ENCODE measurements around the gene MDFIC2.
"Not testable (repeated sequence)": the region's sequence is repeated elsewhere in the genome, so short reads cannot be mapped to it uniquely, and the experiment has no call there.

MDFIC2 gene

GRCh38 chr3:70312336-70312735, at the start of gene MDFIC2:
Gene MDFIC2, minus strand, starts transcription at chr3:70312638. Its CDS starts 665 bp downstream, at chr3:70311973.
- no peak for DNase-seq

DNA sequence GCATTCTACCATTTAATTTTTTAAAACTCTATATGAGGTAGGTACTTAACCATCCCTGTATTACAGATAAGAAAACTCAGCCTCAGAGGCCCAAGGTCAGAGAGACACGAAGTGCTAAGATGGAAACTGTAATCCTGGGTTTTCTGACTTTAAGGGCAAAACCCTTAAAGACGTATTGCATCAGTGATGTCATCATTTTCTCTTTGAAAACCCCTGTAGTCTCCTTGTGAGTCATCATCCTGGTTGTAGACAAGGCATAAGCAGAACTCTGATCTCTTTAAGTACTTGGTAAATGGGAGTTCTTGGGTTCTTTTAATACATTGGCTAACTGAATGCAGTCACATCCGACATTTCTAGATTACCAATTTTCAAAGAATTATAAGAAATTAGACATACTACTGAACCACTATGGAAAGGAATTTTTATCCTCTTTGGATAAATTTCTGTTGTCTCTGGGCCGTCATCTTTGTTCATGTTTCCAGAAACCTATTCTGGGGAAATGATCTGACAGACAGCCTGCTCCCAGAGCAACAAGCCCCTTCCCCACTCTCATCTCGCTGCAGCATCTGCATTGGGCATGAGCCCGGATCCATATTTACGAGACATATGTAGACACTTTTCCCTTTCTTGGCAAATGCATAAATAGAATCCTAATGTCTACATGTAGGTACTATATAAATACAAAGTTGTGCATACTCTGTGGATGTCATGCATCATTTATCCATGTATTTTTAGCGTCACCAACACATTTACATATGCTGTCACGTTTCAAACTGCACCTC, 48.7 kb upstream of the MDFIC2 start:
- DNase-seq, result no peak

DNA sequence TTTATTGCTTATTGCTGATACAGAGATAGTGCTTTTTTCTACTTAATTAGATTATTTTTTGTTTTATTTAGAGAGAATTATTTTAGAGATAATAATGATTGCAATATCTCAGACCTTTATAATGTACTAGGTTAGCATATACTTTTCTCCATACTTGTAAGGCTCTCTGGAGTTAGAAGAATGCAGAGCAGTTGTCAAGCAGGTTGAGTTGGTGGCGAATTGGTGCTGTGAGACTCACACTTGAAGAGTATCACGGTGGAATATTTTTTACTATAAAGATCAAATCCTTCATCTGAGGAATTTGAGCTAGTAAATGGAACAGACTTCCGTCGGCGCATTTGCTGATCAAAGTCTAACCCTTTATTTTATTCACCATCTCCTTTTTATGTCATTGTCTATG, 47.3 kb upstream of the MDFIC2 start:
- no peak for DNase-seq

GRCh38 chr3:70358978-70359580, 46.6 kb upstream of the MDFIC2 start:
- DNase-seq, result no peak

DNA sequence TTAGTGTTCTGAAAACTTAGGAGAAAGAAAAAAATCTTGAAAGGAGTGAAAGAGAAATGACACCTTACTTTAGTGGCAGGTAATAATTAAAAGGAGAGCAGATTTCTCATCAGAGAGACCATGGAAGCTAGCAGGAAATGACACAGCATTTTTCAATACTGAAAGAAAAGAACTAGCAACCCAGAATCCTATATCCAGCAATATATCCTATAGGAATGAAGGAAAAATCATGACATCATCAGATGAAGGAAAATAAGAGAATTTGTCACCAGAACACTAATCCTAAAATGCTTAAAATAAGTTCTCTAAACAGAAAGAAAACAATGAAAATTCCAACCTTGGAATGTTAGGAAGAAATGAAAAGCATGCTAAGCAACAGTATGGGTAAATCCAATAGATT, 39.8 kb upstream of the MDFIC2 start:
- no peak for DNase-seq

DNA sequence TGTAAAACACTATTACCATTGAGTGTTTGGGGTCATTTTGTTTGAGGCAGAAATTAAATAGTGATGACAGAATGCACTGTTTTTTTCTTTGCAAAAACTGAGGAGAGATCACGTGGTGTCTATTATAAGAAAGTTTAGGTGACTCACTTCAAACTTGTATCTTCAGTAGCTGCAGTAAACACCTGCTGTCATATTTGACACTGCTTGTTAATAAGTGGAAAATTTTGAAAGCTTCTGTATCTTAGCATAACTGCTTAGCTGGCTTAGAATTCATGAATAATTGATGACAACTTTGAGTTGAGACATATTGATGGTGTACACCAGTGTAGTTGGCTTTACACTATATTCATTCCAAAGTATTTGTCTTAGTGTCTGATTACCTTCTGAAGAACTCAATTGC, 29.7 kb upstream of the MDFIC2 start:
- DNase-seq, result no peak

- DNase-seq, result not testable (repeated sequence)
Observed at GRCh38 chr3:70336885-70337284, 24.4 kb upstream of the MDFIC2 start.

GRCh38 chr3:70333080-70333479, 20.6 kb upstream of the MDFIC2 start:
- no peak for DNase-seq

- DNase-seq, result no peak
Observed at GRCh38 chr3:70315021-70315420, 2.6 kb upstream of the MDFIC2 start.

- DNase-seq, result no peak
Observed at GRCh38 chr3:70310809-70311208, 1.6 kb downstream of the MDFIC2 start.

DNA sequence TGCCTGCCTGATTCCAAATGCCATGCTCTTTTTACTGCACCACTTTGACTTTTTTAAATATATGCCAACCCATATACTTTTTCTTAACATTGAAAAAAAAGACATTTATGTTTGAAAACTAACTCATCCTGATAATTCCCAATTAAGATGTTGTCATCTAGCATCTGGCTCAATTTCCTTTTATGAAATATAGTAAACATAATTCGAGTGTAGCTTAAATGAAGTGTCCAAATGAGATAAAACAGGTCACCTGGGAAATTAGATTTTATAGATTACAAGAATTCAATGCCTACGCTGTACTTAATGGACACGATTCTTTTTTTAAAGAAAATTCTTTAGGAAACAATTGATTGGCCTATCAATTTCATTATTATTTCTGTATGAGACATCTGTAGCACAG, 2.8 kb downstream of the MDFIC2 start:
- no peak for DNase-seq

DNA sequence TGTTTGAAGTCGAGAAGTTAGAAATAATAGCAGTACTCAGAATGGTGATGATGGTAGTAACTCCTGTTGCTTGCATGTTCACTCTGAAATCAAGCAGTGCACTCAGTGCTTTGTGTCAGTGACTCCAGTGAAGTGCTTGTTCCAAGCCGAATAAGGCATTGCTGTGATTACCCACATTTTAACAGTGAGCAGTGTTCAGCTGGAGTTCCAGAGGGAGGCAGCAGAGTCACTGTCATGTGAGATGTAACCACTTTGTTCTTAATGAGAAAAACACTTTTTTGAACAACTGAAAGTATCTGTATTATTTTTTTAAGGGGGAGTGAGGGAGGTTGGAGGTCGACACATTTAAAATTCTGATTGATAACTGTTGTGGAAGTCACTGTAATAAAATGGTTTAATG, 3.7 kb downstream of the MDFIC2 start:
- DNase-seq, result no peak

- no peak for DNase-seq
Observed at GRCh38 chr3:70306736-70307135, 5.7 kb downstream of the MDFIC2 start.

GRCh38 chr3:70298385-70298784, 14.1 kb downstream of the MDFIC2 start:
- no peak for DNase-seq

- no peak for DNase-seq
Observed at GRCh38 chr3:70291097-70291482, 21.3 kb downstream of the MDFIC2 start.

GRCh38 chr3:70290431-70291096, 21.9 kb downstream of the MDFIC2 start:
- not testable (repeated sequence) for DNase-seq

DNA sequence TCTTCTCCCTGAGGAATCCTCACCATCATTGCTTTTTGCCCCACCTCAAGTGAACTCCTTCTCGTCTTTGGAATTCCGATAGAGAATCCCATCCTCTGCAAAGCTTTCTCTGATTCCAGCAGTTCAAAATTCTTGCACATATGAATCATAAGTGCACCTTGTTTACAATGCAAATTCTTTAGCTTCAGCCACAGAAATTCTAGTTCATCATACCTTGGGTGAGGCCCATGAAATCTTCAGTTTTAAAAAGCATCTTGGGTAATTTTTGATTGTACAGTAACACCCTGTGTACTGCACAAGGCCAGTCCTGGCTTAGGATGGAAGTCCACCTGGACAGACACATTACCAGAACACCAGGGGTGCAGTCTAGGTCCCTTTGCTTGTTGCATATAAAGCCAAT, 30.8 kb downstream of the MDFIC2 start:
- no peak for DNase-seq

DNA sequence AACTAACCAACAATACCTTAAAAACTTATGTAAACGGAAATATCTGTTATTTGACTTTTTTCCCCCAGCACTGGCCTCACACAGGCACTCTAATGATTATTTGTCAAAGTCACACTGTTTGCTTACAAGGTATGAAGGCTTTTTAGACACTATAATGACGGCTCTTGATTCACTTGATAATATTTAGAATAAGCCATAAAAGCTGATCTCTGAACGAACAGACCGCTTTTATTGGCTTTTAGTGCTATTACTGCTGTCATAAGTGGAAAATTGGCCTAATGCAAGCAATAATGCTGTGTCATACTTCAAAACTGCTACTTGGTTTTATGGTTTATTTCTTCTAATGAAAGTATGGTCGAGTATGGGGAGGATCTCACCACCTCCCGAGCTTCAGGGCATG, 35.1 kb downstream of the MDFIC2 start:
- no peak for DNase-seq

- DNase-seq, result no peak
Observed at GRCh38 chr3:70276901-70277300, 35.5 kb downstream of the MDFIC2 start.

DNA sequence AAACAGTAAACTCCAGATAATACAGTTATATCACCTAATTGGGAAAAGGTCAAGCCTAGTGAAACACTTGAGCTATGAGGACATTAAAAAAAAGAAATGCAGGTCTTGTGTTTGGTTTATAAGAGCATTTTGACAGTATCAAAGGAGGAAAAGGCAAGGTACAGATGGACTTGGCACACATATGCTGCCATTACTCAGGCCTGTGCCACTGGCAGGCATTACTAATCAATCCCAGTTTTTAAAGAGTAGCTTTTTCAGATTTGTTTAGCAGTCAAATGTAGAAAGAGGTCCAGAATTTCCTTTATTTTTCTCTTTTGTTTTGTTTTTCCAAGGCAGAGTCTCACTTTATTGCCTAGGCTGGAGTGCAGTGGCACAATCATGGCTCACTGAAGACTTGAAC, 38.9 kb downstream of the MDFIC2 start:
- no peak for DNase-seq

- no peak for DNase-seq
Observed at GRCh38 chr3:70272798-70273197, 39.6 kb downstream of the MDFIC2 start.

GRCh38 chr3:70264122-70264780, 48.2 kb downstream of the MDFIC2 start:
- no peak for DNase-seq

- DNase-seq, result no peak
Observed at GRCh38 chr3:70261283-70261682, 51.2 kb downstream of the MDFIC2 start.

GRCh38 chr3:70256566-70256965, 55.9 kb downstream of the MDFIC2 start:
- DNase-seq, result no peak

All from NCI-H187 treated with DMSO at 0.1 percent for 48 hours (cell line).